GM18508 (cell line): ENCODE results near the gene EYA4.

Experiments used
- ATAC-seq: cut with Tn5 transposase; IDR thresholded peaks from one replicate; pipeline ENCODE4 v1.9.1; 2021; ENCODE audit warnings: moderate number of reproducible peaks; ENCODE audit not compliant: insufficient read depth, unreplicated experiment

EYA4 gene

DNA sequence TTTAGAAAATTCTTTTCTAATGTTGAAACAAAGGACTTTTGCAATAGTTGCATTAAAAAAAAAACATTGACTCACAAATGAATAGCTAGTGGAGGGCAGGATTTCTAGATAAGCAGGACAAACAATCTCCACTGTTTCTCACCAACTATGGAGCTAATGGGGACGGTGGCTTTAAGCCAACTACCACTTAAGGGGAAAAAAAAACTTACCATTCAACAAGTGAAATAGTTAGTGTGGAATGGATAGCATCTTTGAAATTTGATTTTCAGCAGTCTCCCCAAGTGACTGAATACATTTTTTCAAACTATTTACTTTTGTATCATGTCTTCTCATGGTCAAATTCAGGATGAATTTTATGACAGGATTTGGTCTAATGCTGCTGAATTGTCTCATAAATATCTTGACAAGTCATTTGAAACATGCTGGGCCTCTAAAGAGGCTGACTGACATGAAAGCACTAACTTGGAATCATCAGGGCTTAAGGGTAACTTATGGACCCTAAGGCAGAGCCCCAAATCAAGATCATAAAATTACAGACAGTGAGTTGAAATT lies 100.5 kb downstream of the EYA4 start:
- ATAC-seq, result no peak

DNA sequence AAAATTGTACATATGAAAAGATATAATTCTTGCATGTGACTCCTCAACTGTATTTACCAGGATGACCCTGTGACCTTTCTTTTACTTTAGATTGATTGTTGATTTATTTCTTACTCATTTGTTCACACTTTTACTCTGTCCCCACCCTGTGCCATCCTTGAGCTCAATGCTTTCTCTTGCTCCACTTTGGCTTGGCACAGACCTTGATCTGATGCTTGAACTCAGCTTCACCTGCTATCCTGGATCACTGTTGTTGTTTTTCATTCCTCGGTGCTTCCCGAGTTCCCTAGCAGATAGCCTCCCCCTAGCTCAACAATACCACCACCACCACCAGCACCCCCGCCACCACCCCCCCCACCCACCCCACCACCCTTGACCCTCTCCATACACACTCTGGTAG lies 102.1 kb downstream of the EYA4 start:
- ATAC-seq, result no peak

DNA sequence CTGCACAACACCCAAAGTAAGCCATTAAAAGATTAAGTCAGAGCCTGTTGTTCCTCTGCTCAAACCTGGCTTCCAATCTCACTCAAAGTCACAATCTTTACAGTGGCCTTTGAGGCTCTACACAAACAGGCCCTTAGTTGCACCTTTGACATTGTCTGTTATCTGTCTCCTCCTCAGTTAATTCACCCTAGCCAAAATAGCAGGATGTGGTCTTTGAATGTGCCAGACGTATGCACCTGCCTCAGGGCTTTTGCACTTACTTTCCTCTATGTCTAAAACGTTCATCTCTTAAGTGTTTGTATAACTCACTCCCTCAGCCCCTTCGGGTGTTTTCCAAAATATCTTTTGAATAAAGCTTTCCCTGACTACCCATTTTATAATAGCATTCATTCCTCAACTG lies 107.7 kb downstream of the EYA4 start:
- no peak for ATAC-seq

DNA sequence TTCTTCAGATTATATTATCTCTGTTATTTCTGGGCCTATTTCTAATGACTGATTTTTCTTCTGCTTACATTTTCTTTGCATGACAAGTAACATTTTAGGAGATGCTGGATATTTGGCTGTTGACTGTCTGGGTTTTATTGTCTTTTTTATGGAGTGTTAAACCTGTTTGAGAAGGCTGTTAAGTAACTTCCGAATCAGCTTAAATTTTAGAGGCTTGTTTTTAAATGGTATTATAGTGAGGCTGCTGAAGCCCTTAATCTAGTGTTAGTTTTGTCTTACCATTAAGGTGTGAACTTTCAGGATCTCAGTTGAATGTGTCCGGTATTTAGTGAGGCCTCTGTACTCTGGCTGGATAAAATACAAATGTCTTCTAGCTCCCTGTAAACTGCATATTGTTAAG lies 109.8 kb downstream of the EYA4 start:
- no peak for ATAC-seq

DNA sequence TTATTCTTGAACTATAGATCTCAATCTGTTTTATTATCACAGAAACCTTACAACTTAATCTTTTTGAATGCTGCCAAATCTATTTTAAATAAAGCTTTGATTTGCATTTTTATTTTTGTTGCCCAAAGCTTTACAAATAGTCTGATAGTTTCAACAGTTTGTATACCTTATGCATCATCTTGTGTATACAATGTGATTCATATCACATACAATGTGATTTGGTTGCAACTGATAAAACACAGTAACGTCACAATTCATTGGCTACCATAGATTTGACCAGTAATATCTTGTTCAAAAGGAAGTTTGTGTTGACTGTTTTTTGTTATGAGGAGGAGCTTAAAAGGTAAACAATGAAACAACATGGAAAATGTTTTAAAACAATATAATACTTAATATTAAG lies 110.9 kb downstream of the EYA4 start:
- ATAC-seq, result no peak

DNA sequence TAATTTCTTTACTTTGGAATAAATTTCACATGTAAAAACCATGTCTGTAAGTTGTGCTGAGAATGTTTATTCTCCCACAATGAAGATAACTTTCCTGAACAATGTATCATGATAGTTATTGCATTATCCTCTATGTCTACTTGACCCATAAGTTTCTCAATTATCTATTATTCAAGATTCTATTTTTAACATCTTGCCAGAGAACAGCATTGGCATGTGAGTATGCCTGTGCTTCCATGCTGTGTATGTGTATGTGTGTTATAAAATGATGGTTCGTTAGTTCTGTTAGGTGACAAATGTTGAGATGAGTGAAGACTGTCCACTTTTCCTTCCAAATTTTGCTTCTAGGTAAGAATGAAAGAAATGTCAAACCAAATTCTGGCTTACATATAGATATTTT lies 111.9 kb downstream of the EYA4 start:
- ATAC-seq, result no peak

DNA sequence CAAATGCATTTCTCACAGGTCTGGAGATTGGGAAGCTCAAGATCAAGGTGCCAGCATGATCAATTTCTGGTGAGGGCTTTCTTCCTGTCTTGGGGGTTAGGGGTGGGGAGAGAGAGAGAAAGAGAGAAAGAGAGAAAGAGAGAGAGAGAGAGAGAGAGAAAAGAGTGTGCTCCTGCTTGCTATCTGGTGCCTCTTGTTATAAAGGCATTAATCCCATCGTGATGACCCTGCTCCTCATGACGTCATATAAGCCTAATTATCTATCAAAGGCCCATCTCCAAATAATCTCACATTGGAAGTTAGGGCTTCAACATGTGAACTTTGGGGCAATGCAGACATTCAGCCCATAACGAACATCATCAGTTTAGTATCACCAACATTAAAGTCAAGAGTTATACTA lies 114.8 kb downstream of the EYA4 start:
- no peak for ATAC-seq

DNA sequence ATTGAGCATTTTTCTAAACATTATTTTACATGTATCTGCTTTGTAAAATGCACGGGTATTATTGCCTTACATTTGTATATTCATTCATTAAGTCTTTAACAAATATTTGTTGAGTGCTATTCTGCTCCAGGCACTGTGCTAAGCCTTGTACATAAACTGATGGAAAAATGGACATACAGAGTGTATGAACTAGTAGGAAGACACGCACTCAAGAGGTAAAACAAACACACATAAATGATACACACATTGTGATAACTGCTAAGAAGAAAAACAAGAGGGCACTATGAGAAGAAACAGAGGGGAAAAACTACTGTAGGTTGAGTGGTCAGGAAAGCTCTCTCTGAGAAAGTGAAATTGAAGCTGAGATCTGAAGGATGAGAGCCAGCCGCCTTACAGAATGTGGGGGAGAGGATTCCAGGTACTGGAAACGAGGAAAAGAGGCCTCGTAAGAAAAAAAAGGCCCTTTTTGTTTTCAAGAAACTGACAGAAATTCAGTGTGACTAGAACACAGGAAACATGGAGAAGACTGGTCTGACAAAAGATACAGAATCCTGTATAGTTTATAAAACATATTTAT lies 117.5 kb downstream of the EYA4 start:
- ATAC-seq, result no peak

DNA sequence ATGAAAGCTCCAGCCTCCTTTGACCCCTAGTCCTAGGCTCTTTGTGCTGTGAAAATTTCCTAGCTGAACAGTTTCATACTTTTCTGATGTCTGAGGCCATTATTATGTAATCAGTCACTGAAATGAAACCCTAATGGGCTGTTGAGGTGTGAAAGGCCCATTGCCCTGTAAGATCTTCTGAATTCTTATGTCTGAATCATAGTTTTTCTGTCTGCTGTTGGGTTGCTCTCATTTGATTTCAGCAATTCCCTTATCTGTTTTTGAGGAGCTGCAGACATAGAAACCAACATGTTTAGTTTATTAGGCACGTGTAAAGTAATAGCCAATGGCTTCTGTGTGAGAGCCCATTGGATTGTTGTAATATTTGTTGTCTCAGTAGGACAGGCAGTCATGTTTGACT lies 118.1 kb downstream of the EYA4 start:
- ATAC-seq, result no peak

DNA sequence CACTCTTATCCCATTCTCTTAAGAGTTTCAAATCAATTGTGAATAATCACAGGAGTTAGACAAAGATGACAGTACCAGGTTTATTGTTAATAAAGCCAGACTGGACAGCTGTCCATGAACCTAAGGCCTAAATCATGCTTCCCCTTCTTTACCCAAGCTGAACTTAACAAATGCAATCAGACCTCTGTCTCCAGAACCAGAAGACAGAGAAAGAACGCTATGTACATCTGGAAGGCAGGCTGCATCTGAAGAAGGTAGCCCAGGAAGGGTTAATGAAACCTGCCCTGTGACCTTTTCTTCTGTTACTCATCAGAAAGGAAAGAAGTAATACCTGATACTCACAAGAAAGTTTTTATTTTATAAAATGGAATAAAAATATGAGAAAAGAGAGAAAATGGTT lies 118.6 kb downstream of the EYA4 start:
- ATAC-seq, result no peak

DNA sequence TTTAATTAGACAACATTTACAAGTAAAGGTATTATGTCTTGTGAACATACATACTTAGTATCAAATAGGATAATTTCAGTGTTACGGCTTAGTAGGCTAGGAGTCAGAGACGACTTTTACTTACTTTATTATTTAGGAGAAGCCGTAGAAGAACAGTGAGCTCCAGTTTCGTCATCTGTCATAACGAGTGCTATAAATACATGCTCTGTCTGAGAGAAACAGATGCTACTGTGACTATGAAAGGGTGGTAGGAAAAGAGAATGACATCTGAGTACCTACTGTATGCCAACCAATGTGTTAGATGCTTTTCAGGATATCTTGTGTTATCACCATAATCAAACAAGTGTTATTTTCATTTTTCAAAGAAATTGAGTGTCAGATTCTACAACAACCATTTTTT lies 119.0 kb downstream of the EYA4 start:
- ATAC-seq, result no peak

DNA sequence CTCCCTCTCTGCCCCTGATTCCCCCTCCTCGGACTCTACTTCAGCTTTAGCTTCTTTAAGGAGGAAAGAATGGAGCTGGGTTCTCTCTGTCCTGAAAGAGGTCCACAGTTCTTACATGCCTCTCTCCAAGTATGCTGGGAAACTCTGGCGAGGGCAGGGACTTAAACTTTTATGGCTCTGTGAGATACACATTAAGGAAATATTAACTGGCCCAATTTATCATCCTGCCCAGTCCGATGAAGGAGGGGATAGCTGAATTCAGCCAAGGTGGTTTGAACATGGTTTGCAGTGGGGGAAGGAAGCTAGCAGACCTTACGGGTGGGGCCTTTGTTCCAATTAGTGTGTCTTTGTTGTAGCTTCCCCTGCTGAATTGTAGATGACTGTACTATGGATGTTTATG lies 121.7 kb downstream of the EYA4 start:
- no peak for ATAC-seq

DNA sequence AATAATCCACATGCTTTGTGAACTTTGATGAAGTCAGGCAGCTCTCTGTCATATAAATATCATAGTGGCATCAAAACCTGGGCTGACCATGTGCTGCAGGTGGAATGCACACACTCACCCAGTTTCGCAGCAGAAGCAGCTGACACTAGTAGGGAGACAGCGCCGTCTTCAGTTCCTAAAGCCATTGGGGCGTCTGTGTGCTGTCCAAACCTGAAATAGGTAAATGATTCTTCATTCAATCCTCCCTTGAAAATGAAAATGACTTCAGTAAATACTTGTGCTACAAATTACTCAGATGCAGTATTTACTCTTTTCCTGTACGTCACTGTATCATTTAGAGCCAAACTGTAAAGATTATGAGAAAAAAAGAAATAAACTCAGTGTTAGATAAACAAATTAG lies 127.5 kb downstream of the EYA4 start:
- no peak for ATAC-seq

DNA sequence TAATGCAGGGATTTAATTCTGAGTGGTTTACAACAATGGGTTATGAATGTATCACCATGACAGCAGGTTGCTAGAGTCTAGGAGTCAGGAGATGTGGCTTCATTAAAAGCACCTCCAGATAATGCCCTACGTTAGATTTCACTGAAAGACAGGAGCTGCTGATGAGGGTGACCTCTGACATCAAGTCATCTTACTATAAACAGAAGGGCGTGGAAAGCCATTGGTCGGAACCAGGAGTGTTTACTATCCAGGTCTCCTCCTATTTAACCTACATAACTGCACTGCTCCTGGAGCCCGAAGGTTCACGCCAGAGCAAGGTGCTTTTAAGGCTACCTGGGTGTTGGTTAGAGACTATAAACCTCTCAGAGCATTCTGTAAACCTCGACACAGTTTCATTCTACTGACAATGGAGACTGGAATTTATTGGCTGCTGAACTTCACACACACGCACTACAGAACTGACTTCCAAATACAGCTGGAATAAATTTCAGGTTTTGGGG lies 128.7 kb downstream of the EYA4 start:
- ATAC-seq, result no peak

DNA sequence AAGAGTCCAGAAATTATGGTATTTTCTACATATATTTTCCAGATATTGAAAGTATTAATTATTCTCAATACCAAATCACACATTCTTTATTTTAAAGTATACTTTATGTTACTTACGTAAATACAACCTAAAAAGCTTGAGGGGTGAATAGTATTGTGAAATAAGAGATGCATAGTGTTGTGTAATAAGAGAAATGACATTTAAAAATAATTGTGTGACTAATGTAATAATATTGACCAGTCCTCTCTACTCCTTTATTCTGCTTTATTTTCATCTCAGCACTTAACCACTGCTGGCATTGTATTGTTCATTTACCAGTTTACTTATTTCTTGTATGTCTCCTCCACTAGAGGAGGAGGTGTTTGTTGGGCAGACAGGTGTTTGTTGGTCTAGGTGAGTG lies 135.6 kb downstream of the EYA4 start:
- no peak for ATAC-seq

DNA sequence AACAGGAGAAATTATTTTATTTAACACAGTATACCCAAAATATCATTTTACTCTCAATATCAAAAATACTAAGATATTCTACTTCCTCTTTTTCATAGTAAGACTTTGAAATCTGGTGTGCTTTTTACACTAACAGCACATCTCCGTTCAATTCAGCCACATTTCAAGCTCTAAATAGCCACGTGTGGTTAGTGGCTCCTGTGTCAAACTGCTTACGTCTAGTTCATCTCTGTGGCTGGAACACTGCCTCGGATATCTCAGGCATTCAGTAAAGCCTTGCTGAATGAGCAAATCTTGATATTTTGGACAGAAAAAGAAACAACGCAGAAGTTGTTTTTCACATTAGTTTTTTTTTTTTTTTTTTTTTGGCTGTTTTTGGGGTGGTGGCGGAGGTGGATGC lies 136.1 kb downstream of the EYA4 start:
- ATAC-seq, result no peak

DNA sequence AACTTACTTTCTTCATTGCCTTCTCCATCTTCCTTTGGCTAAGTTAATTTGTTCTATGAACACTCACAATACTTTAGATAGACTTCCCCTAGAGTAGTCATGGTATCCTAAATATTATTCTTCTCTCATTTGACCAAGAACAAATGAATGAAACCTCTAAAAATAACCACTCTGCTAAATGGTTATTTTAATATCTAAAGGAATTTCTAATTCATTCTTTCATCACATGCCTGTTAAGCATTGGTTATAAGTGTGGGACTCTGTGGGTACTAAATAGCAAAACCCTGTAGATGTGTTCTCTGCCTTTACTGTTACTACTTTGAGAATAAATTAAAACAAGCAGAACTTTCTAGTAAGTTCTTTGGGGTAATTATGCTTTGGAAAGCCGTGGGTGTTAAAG lies 138.9 kb downstream of the EYA4 start:
- no peak for ATAC-seq

DNA sequence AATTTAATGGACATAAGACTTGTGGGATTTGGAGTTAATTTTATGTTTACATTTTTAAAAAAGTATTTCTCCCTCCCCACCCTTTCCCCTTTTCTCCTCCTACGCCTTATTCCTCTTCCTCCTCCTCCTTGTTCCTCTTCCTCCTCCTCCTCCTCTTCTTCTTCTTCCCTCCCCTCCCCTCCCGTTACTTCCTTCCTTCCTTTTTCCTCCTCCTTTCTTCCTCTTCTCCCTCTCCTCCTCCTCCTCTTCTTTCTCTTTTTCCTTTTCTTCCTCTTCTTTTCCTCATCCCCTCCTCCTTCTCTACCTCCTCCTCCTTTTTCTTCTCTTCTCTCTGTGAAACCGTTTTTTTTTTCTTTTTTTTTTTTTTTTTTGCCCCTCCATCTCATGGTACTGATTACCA lies 139.6 kb downstream of the EYA4 start:
- no peak for ATAC-seq

DNA sequence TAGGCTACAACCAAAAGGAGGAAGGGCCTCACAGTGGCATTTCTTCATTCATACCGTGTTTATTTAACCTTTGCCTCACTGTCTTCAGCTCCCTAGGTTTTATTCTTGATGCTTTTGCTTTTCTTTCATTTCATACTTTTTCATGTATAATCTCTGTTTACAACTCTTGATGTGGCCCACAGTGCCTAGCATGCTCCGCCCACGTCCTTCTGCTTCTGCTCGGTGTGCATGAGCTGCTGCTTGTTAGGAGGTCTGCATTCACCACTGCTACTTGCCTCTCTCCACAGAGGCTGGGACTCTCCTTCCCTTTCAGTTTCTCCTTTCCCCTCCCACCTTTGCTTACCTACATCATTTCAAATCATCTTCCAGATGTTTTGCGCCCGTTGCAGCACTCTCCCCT lies 147.6 kb downstream of the EYA4 start:
- no peak for ATAC-seq

DNA sequence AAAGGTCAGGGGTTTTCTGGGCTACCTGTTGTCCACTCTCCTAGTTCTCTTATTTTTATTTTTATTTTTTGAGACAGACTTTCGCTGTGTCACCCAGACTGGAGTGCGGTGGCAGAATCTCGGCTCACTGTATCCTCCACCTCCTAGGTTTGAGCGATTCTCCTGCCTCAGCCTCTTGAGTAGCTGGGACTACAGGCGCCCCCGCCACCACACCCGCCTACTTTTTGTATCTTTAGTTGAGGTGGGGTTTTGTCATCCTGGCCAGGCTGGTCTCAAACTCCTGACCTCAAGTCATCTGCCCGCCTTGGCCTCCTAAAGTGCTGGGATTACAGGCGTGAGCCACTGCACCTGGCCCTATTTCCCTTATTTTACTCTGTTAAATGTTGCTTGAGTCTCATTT lies 149.0 kb downstream of the EYA4 start:
- ATAC-seq, result no peak

DNA sequence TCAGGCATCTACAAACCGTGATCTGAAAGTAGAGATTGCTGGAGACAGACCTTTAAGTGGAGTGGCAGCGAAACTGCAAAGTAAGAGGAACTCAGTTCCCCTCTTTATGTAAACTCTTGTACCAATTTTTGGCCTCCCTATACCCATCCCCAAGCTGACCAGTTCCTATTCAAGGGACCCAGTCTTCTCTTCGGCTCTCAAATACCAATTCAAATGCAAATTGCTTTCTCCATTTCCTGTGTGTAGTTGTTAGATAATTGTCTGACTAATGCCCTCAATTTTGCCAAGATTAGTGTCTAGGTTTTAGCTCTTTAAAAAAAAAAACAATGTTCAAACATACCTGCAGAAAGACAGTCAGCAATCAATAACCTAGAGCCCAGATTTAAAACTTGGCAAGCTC lies 150.9 kb downstream of the EYA4 start:
- ATAC-seq, result no peak

DNA sequence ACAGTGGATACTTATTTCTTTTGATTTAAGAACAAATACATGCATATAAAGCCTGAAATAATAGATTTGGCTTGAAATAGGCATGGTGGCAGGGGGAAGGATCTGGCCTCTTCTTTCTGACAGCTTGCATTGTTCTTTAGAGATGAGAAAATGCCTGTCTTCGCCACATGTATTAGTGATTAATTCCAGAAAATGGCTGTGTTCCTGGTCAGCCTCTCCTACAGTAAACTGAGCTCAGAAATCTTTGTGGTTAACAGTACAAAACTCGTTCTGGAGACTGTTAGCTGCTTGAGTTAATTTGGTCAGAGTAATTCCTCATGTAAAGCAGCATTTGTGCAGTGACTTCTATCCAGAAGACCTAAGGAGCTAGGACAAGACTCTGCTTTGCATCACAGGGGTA lies 151.5 kb downstream of the EYA4 start:
- no peak for ATAC-seq

DNA sequence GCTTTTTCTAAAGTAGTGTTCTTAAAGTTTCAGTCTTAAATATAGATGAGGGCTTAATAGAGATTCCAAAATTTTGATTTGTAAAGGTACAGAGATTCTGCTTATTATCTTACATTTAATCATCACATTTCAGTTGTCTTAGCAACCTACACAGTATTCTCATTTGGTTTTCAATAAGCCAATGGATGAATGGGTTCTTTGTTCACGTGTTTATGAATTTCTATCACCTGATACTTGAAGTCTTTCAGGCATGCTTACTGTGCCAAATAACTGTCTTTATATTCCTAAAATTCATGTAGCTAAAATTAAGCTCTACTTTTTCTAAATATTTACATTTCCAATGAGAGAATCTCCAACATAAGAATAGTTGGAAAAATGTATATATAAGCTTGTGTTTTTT lies 152.7 kb downstream of the EYA4 start:
- ATAC-seq, result no peak
